ENCODE data around the gene PTPRN2.

PTPRN2 gene

GRCh38 chr7:157844611-157845010 is 743.0 kb downstream of the PTPRN2 start:
- DNase-seq (ENCODE audit: low spot score): no peak

DNA sequence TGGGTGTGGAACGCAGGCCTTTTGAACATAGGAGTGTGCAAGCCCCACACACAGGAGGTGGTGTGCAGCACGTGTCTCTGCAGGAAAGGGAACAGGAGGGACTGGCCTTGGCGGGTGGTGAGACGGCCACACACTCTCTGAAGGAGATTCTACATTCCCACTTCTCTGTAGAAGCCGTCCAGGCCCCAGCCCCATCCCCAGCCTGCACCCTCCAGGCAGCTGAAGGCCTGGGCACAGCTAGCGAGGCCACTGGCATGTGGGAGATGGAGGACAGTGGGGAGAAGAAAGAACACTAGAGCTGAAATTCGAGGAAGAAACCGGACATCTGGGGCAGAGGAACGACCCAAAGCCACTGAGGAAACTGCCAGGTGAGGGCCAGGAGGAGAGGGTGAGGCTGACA is 743.5 kb downstream of the PTPRN2 start:
- no peak for DNase-seq (ENCODE audit: low spot score)

DNA sequence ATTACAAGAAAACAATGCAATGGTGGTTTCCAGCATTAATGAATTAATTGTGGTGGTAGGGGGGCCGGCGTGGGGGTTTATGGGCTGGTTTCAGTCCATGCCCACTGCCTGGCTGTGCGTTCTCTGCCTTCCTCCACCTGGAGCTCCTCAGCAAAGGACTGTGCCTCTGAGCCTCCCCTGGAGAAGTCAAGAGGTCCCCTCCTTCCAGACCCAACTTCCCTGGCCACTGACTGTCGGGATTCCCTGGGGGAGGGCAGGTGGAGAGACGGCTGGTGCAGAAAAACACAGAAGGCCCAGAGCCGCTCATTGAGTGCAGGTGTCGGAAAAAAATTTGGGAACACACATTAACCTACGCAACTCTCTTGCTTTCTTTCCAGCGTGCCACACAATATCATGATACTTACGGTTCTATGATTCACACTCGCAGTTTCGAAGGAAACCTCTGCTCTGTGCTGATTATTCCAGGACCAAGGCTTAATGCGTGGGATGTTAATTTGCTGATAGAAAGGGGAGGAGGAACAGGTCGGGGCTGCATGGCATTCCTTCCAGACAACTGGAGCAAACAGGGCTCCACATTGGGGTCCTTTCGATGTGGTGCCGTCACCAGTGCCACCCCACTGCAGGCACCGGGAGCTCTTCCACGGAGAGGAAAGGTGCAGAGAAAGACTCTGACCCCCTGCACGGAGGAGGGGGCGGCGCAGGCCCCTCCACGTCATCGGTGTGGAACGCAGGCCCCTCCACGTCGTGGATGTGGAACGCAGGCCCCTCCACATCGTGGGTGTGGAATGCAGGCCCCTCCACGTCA is 744.1 kb downstream of the PTPRN2 start:
- no peak for DNase-seq (ENCODE audit: low spot score)

DNA sequence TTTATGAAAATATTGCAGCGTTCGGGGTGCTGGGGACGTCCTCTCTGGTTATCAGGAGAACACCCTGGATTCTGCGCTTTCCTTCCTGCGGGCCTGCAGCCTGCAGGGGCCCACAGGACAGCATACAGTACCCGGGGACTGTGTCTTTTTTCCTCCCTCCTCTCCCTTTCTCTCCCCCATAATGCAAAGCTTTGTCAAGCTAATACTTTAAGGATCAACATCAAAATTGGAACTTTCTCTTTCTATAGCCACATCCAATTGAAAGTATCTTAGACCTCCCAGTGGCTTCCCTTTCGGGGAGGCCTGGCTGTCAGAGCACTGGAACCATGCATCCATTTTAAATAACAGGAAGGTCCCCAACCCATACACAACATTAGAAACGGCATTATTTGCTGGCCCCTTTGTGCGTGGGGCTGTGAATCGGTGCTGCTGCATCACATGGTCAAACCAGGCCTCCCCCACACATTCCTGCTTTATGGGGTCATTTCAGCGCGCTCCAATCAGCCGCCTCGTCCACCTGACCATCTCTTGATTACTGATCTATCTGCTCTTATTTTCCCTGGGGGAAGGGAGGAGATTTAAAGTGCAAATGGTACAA is 745.8 kb downstream of the PTPRN2 start:
- DNase-seq (ENCODE audit: low spot score): no peak

DNA sequence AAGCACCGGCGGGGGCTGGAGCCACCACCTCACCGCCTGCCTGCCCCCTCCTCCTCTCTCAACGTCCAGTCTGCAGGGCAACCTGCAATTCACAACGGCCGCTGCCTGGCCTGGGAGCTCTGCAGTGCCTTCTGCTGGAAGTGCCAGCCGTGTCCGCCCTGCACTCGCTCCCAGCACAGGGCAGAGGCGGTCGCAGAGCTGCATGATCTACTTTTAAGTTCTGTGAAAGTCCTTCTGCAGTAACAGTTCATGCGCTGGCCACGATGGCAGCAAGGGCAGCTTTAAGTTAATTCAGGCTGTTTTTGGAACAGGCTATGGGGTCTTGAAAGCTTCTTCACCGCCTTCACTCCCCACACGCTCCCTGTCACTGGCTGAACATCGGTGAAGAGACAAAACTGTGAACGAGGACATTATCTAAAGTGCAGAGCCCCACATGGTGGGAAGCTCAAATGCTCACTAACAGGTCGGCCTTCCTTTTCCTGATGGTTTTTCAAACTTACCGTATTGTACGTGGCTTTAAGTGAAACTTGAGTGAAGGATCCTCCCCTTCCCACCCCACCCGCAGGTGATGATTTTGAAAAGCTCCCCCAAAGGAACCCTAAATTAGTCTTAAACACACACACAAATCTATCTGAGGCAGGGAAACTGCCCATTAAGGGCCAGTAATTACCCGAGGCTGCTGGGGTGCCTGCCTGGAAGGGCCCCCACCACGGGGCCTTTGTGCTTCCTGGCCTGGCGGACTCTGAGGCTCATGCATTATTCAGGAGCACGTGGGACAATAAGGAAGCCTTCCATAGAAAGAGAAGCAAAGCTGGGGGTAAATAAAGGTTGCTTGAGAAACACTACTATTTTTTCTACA is 746.5 kb downstream of the PTPRN2 start:
- no peak for DNase-seq (ENCODE audit: low spot score)

- no peak for DNase-seq (ENCODE audit: low spot score)
Measured at GRCh38 chr7:157840174-157840913, 747.3 kb downstream of the PTPRN2 start.

DNA sequence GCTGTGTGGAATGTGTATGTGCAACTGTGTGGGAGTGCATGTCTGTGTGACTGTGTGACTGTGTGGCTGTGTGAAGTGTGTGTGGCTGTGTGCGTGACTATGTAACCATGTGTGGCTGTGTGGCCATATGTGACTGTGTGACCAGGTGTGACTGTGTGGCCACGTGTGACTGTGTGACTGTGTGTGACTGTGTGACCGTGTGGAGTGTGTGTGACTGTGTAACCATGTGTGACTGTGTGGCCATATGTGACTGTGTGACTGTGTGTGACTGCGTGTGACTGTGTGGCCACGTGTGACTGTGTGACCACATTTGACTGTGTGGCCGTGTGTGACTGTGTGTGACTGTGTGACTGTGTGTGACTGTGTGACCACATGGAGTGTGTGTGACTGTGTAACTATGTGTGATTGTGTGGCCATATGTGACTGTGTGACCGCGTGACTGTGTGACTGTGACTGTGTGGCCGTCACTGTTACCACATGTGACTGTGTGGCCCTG is 747.9 kb downstream of the PTPRN2 start:
- no peak for DNase-seq (ENCODE audit: low spot score)

DNA sequence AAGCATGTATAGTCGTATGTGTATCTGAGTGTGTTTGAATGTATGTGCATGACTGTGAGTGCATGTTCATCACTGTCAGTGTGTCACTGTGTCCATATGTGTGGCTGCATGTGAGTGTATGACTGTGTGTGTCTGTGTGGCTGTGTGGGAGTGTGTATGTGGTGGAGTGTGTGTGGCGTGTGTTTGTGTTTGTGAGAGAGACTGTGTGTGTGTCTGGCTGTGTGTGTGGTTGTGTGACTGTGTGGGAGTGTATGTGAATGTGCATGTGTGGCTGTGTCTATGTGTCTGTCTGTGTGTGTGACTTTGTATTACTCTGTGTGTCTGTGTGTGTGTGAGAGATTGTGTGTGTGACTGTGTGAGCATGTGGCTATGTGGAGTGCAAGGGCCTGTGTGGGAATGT is 748.4 kb downstream of the PTPRN2 start:
- DNase-seq (ENCODE audit: low spot score): no peak

- no peak for DNase-seq (ENCODE audit: low spot score)
Measured at GRCh38 chr7:157837561-157837960, 750.1 kb downstream of the PTPRN2 start.

- DNase-seq (ENCODE audit: low spot score): no peak
Measured at GRCh38 chr7:157837047-157837446, 750.6 kb downstream of the PTPRN2 start.

- no peak for DNase-seq (ENCODE audit: low spot score)
Measured at GRCh38 chr7:157834501-157835163, 753.0 kb downstream of the PTPRN2 start.

GRCh38 chr7:157832866-157833607 is 754.6 kb downstream of the PTPRN2 start:
- no peak for DNase-seq (ENCODE audit: low spot score)

GRCh38 chr7:157832421-157832820 is 755.2 kb downstream of the PTPRN2 start:
- no peak for DNase-seq (ENCODE audit: low spot score)

DNA sequence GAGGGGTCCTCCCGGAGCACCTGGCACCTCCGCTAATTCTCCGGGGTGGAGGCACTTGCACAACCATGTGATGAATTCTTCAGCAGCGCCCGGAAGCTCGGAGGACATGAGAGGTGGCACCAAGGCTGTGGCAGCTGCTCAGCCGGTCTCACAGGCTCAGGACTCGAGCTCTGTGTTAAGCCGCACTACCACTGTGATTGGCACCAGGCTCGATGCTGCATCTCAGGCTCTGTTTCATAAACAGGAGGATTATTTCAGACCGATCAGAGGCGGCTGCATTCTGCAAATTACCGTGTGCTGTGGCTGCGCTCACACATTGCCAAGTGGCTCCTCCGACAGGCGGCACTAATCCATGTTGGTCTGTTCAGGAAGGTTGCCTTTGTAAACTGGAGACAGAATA is 755.6 kb downstream of the PTPRN2 start:
- DNase-seq (ENCODE audit: low spot score): no peak

- DNase-seq (ENCODE audit: low spot score): no peak
Measured at GRCh38 chr7:157831143-157831905, 756.3 kb downstream of the PTPRN2 start.

- no peak for DNase-seq (ENCODE audit: low spot score)
Measured at GRCh38 chr7:157830331-157830730, 757.3 kb downstream of the PTPRN2 start.

DNA sequence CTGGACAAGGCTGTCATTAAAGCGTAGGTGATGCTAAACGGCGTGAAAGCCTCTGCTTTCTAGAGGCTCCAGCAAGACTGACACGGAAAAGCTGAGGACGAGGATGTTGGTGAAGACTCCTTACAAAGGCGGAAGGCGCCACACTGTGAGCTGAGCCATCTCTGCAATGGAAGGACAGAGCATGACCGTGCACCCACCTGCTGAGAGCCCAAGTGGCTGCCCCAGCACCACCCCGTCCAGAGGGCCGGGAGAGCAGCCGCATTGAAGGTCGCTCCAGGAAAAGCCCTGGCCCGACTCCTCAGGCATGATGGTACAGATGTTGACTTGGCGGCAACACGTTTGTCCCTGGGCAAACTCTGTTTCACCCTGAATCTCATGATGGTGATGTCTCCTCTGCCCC is 758.1 kb downstream of the PTPRN2 start:
- no peak for DNase-seq (ENCODE audit: low spot score)

GRCh38 chr7:157828881-157829280 is 758.7 kb downstream of the PTPRN2 start:
- no peak for DNase-seq (ENCODE audit: low spot score)

GRCh38 chr7:157828190-157828589 is 759.4 kb downstream of the PTPRN2 start:
- no peak for DNase-seq (ENCODE audit: low spot score)

DNA sequence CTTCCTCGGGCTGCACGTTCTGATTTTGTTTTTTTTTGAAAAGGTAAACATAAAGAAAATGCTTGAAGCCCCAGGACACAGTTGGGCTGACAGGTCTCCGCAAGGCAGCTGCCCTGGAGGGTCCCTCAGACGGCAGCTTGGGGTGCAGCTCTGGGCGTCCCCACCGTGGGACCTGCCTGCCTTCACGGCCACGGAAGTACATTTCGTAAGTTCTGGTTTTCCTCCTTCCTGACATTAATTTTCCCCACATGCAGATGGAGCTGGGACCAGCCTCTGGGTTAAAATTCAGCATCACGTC is 759.8 kb downstream of the PTPRN2 start:
- DNase-seq (ENCODE audit: low spot score): no peak

Measured in D341Med (cell line).